ENCODE data around the gene ORMDL3.

ORMDL3 gene

DNA sequence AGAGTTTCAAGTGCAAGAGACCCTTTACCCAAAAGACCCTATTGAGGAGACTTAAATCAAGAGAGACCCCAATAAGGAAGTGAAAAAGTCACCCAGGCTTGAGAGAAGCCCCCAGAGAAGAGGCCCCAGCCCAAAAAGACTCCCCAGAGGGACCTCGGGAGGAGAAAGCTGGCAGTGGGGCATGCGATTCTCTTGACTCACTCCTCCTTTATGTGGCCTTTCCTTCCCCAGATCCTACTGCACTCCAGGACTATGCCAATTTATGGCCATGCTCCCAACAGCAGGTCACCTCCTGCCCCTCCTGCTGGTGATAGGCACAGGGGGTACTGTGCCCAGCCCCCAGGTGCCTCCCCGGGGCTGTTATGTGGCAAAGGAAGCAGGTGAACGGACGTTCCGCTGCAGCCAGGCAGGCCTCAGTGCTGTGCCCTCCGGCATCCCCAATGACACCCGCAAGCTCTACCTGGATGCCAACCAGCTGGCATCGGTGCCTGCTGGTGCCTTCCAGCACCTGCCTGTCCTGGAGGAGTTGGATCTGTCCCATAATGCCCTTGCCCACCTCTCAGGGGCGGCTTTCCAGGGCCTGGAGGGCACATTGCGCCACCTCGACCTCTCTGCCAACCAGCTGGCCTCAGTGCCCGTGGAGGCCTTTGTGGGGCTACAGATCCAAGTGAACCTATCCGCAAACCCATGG lies 16.4 kb upstream of the ORMDL3 start:
- DNase-seq (ENCODE audit: low read depth, low spot score), result no peak
- in situ Hi-C loops (cut with HindIII; ENCODE audit: low sequenced_read_pairs), result no loop called here
- TF ChIP-seq, protein P1, sequence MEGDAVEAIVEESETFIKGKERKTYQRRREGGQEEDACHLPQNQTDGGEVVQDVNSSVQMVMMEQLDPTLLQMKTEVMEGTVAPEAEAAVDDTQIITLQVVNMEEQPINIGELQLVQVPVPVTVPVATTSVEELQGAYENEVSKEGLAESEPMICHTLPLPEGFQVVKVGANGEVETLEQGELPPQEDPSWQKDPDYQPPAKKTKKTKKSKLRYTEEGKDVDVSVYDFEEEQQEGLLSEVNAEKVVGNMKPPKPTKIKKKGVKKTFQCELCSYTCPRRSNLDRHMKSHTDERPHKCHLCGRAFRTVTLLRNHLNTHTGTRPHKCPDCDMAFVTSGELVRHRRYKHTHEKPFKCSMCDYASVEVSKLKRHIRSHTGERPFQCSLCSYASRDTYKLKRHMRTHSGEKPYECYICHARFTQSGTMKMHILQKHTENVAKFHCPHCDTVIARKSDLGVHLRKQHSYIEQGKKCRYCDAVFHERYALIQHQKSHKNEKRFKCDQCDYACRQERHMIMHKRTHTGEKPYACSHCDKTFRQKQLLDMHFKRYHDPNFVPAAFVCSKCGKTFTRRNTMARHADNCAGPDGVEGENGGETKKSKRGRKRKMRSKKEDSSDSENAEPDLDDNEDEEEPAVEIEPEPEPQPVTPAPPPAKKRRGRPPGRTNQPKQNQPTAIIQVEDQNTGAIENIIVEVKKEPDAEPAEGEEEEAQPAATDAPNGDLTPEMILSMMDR (IDR thresholded peaks at IDR 0.05; ENCODE audit: low read depth, low read length), result no peak
- H3K4me3 ChIP-seq (ENCODE audit: low read depth, low read length), result no peak overlapping the region

DNA sequence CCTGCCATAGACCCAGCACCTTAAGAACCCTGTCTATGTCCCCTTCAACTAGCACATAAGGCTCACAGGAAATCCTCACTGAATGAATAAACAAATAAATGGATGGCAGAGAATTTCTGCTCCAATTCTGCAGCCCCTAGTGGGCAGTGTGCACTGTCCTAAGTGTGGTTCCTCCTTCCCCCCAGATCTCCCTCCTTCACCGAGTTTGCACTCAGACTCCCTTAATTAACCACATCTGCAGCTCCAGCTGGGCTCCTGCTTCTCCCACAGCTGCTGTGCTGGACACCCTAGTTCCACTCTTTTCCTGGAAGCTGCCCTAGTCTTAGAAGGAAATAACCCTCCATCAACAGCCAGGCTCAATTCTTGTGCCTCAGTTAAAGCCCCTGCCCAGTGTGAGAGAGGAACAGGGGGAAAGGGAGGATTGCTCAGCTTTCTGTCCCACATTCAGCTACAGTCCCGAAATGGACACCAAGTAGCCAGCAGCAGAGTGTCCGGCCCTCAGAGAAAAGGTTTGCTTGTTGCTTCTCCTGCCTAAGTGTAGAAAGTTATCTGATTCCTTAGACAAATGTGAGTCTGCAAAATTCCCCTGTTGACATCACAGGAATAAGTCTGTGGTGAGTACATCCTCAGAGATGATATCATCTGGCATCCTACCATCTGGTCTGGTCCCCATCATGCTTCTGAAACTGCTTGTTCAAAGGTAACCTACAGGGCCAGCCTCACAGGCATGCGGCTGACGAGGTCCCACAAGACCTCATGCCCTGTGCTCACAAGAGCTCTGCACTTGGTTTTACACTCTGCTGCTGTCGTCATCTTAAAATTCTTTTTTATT lies 12.4 kb upstream of the ORMDL3 start:
- in situ Hi-C loops (cut with HindIII; ENCODE audit: low sequenced_read_pairs), result no loop called here
- TF ChIP-seq, protein P1 (IDR thresholded peaks at IDR 0.05; ENCODE audit: low read depth, low read length), result peak; percentile 67
- peak; percentile 87 for DNase-seq (ENCODE audit: low read depth, low spot score)
- H3K4me3 ChIP-seq (ENCODE audit: low read depth, low read length), result no peak overlapping the region

DNA sequence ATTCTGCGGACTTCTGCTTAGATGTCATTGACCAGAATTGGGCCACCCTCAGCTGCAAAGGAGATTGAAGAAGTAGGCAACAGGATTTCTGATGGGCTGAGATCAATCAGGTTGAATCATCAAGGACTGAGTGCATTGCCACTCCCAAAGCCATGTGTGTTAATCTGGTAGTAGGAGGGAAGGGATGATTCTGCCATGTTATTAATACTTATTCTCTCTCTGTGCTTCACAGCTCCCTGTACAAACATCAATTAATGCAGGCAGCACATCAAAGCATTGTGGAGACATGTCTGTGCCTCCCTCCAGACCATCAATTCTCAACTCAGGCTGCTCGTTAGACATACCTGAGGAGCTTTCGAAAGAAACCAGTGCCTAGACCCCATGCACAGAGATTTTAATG lies 11.7 kb upstream of the ORMDL3 start:
- H3K4me3 ChIP-seq (ENCODE audit: low read depth, low read length), result no peak overlapping the region
- DNase-seq (ENCODE audit: low read depth, low spot score), result no peak
- in situ Hi-C loops (cut with HindIII; ENCODE audit: low sequenced_read_pairs), result no loop called here
- TF ChIP-seq, protein P1 (IDR thresholded peaks at IDR 0.05; ENCODE audit: low read depth, low read length), result no peak

DNA sequence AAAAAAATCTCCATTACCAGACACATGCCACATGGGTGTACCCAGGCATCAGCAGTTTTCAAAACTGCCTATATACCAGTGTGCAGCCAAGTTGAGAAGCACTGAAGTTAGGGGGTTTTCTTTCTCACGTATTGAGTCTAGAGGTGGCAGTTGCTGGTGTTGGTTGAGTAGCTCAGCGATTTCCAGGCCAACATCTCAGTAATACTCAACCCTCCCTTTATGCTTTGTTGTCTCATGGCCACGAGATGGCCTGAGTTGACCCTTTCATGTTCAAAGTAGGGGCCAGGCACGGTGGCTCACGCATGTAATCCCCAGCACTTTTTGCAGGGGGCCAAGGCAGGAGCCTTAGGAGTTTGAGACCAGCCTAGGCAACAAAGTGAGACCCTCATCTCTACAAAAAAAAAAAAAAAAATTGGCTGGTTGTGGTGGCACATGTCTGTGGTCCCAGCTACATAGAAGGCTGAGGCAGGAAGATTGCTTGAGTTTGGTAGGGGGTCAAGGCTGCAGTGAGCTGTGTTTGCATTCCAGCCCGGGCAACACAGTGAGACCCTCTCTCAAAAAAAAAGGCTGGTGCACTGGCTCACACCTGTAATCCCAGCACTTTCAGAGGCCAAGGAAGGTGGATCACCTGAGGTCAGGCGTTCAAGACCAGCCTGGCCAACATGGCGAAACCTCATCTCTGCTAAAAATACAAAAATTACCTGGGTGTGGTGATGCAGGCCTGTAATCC lies 10.9 kb upstream of the ORMDL3 start:
- TF ChIP-seq, protein P1 (IDR thresholded peaks at IDR 0.05; ENCODE audit: low read depth, low read length), result no peak
- in situ Hi-C loops (cut with HindIII; ENCODE audit: low sequenced_read_pairs), result no loop called here
- no peak for DNase-seq (ENCODE audit: low read depth, low spot score)
- H3K4me3 ChIP-seq (ENCODE audit: low read depth, low read length), result no peak overlapping the region

DNA sequence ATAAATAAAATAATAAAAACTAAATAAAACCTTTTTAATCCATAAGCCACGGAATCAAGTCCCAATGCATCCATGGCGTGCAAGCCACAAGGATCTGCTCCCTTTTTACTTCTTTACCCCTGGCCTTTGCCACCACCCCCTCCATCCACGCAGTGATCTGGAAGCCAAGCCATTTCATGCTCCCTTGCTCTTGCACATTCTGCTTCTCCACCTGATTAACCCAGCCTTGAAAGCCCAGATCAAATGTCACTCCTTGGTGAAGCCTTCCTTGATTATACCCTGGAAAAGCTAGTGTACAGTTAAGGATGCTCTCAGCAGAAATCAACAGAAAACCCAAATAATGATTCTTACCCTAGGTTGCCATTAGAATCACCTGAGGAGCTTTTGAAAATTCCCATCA lies 10.0 kb upstream of the ORMDL3 start:
- in situ Hi-C loops (cut with HindIII; ENCODE audit: low sequenced_read_pairs), result no loop called here
- TF ChIP-seq, protein P1 (IDR thresholded peaks at IDR 0.05; ENCODE audit: low read depth, low read length), result no peak
- no peak overlapping the region for H3K4me3 ChIP-seq (ENCODE audit: low read depth, low read length)
- no peak for DNase-seq (ENCODE audit: low read depth, low spot score)

DNA sequence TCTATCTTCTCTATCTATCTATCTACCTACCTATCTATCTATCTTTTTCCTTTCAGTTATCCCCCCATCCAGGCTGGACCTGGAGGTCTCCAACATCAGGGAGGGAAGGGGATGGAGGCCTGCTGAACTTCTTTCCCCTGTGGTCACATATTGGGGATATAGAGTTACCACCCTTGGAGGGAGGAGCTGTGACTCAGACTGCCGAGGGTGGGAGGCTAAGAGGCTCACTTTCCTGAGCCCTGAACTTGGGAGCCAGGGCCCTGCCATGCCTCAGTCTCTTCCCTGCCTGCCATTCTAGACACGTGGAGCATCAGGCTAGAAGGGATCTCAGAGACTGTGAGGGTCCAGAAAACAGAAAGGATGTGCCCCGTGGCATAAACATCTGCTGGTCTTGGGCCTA lies 8.5 kb upstream of the ORMDL3 start:
- in situ Hi-C loops (cut with HindIII; ENCODE audit: low sequenced_read_pairs), result no loop called here
- no peak overlapping the region for H3K4me3 ChIP-seq (ENCODE audit: low read depth, low read length)

More for the DNA sequence above, 8.5 kb upstream of the ORMDL3 start:
- DNase-seq (ENCODE audit: low read depth, low spot score), result peak; percentile 16
- TF ChIP-seq, protein P1 (IDR thresholded peaks at IDR 0.05; ENCODE audit: low read depth, low read length), result no peak

Measured in astrocyte of the spinal cord (primary cell).